Stimulated activated CD8-positive, alpha-beta memory T cell treated with anti-CD3 and anti-CD28 coated beads, Interleukin-4, amount 100 ng/mL, for 4 hours (primary cell): ENCODE results near the gene FAM20A.
"Not testable (repeated sequence)": the region's sequence is repeated elsewhere in the genome, so short reads cannot be mapped to it uniquely, and the experiment has no call there.

Experiments used
- DNase-seq, 2 donors: peaks; one replicate each; pipeline ENCODE4 v3.0.0-alpha.2; 2020; ENCODE audit warnings: low read depth in 2 of 2, low spot score in 1 of 2

Gene FAM20A

DNA sequence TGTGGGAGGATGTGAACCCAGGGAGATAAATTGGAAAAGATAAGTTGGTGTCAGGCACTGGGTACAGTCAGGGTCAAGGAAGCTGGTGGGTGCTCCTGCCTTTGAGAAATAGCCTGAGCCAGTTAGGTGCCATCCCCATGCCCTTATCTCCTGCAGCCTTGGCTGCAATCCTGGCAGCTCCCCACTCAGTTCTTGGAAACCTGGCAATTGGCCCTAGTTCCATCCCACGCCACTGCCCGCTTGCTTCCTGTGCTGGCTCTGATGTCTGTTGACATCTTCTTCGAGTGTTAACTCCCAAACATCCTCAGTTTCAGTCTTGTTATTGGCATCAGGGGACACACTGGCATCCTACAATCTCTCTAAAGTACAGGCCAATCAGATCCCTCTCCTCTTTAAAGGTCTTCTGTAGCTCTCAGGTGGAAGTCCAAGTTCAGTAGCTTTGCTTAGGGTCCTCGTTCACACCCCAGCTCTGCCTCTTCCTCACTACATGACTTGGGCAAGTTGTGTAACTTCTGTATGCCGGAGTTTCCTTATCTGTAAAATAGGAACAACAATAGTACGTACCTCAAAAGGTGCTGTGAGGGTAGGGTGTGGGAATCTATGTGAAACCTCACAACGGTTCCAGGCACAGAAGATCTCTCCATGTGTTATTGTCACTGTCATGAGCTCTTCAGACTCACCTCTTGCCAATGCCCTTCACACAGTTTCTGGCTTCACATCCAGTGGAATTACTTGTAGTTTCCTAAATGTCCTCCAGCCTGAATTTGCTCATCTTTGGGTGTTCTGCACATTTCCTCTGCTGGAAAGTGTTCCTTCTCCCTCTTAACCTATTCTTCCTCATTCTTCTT lies 102.5 kb downstream of the FAM20A start:
- no peak for DNase-seq

DNA sequence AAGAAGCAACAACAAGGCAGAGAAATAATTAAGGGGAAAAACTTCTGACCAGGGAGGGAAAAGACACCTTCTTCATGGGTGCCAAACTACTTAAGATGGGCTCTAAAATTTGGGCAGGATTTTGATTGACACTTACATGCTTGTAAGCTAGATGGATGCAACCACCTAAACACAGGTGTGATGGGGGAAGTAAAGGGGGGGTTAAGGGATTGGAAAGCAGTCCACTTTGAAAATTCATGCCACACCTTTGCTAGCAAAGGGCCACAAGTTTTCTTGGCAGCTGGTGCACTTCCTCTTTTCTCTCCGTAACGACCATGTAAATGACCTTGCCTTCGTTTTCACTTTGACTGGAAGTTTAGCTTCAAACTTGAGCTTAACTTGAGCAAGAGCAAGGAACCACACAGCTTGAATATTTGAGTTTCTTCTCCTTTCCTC lies 103.3 kb downstream of the FAM20A start:
- DNase-seq: no peak

DNA sequence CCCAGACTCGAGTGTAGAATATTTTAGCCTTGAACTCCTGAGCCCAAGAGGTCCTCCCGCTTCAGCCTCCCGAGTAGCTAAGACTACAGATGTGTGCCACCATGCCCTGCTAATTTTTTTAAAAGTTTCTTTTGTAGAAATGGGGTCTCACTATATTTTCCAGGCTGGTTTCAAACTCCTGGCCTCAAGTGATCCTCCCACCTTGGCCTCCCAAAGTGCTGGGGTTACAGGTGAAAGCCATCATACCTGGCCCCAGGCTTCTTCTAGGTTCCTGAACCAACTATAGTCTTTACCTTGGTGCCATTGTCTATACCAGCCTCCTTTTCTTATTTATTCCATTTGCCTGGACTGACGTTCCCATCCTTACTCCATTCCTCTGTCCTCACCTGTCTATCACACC lies 106.1 kb downstream of the FAM20A start:
- no peak for DNase-seq

DNA sequence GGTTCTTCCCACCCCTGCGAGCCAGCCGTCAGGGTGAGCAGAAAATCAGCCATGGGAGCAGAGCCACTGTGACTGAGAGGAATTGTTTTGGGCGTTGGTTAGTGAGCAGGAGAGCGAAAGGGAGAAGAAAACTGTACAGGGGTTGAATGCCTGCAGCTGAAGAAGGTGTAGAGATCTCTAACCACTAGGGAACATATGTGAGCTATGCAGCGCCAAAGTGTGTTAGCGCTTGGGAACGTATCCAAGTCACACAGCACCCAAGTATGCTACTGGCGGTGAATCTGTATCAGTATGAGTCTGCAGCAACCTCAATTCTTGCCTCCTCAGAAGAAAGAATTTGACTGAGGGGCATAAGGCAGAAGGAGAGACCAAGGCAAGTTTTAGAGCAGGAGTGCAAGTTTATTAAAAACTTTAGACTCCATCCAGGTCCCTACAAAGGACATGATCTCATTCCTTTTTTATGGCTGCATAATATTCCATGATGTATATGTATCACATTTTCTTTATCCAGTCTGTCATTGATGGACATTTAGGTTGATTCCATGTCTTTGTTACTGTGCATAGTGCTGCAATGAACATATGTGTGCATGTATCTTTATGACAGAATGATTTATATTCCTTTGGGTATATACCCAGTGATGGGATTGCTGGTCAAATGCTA lies 108.6 kb downstream of the FAM20A start:
- DNase-seq: not testable (repeated sequence)

DNA sequence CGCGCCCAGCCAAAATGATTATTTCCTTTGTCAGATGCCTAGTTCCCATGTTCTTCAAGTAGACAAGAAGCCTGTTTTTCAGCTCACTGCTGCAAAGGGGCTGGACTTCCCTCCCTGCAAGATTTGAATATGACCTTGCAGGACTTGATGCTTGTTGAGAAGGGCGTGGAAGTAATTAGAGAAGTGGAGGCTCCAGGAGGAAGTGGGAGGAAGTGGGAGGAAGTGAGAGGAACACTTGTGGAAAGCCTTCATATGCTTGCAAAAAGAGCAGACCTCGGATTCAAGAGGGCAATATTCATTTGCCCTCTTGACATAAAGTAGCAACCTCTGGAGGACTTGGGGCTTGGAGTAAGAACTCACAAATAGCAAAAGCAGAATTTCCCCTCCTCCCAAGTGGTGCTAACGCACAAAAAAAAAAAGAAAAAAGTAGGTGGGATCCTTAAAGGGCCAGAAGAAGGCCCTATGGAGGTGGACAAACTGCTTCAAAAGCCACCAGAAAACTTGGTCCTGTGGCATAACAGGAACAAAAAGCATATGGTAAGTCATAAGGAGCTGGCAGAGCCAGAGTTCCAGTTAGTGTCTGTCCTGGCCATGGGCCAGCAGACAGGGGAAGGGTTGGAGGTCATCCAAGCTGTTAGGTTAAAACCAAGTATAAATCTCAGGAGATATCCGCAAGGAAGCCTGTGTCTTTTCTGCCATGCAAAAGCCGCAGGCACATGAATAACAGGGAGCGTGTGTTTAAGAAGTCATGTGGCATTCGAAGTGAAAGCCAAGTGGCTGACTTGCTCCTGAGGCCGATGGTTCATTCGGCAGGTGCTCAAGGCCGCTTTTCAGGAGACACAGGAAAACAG lies 109.6 kb downstream of the FAM20A start:
- DNase-seq: no peak

DNA sequence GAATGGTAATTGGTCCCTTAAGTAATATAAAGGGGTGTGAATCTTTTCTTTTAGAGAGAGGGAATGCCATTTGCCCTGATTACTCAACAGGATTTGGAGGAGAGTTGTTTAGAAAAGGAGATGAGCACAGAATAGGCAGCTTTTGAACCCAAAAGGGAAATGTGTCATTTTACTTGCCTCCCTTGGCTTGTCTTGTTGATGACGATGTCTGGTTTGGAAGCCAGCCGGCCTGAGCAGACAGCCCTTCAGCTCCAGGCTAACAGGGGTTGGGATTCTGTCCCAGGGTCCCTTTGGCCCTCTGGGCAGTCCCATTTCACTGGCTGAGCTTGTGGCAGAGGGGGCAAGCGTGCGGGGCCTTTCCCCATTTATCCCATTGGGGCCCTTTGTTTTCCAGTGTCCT lies 111.2 kb downstream of the FAM20A start:
- DNase-seq: no peak
